SIG-M5 treated with dmso at 0.1 percent for 504 hours (cell line): ENCODE results near the gene ITGA3.
A peak's percentile ranks its signal among the peaks of the same experiment; 100 is the strongest.
"Not testable (repeated sequence)": the region's sequence is repeated elsewhere in the genome, so short reads cannot be mapped to it uniquely, and the experiment has no call there.

Experiments used
- DNase-seq: peaks from one replicate; lab custom pipeline; 2025; ENCODE audit not compliant: unreplicated experiment; lab: John Stamatoyannopoulos, UW

Gene ITGA3

GRCh38 chr17:50051082-50051576 lies 4.8 kb upstream of the ITGA3 start:
- no peak for DNase-seq

- no peak for DNase-seq
Measured at GRCh38 chr17:50051606-50052005, 4.3 kb upstream of the ITGA3 start.

- no peak for DNase-seq
Measured at GRCh38 chr17:50052241-50052796, 3.6 kb upstream of the ITGA3 start.

GRCh38 chr17:50052822-50053653 lies 2.9 kb upstream of the ITGA3 start:
- DNase-seq, result no peak

- no peak for DNase-seq
Measured at GRCh38 chr17:50053654-50053960, 2.3 kb upstream of the ITGA3 start.

GRCh38 chr17:50055055-50055425 lies 870 bp upstream of the ITGA3 start:
- DNase-seq, result peak; percentile 50

GRCh38 chr17:50056217-50056960 lies 479 bp downstream of the ITGA3 start:
- peak; percentile 14 for DNase-seq

GRCh38 chr17:50056961-50057330 lies 1.0 kb downstream of the ITGA3 start:
- no peak for DNase-seq

- no peak for DNase-seq
Measured at GRCh38 chr17:50057521-50057991, 1.6 kb downstream of the ITGA3 start.

- DNase-seq, result no peak
Measured at GRCh38 chr17:50058296-50058953, 2.5 kb downstream of the ITGA3 start.

GRCh38 chr17:50059256-50059655 lies 3.3 kb downstream of the ITGA3 start:
- DNase-seq, result no peak

GRCh38 chr17:50059759-50060273 lies 3.9 kb downstream of the ITGA3 start:
- no peak for DNase-seq

- DNase-seq, result no peak
Measured at GRCh38 chr17:50060951-50061712, 5.2 kb downstream of the ITGA3 start.

- not testable (repeated sequence) for DNase-seq
Measured at GRCh38 chr17:50061713-50062045, 5.8 kb downstream of the ITGA3 start.

- peak; percentile 35 for DNase-seq
Measured at GRCh38 chr17:50062293-50063243, 6.7 kb downstream of the ITGA3 start.

GRCh38 chr17:50063561-50064252 lies 7.8 kb downstream of the ITGA3 start:
- DNase-seq, result no peak

- peak; percentile 28 for DNase-seq
Measured at GRCh38 chr17:50064253-50065001, 8.5 kb downstream of the ITGA3 start.

- no peak for DNase-seq
Measured at GRCh38 chr17:50065056-50065455, 9.1 kb downstream of the ITGA3 start.
